ENCODE measurements around the gene ZNF521.

Gene ZNF521

GRCh38 chr18:25284861-25285550, 67.0 kb downstream of the ZNF521 start:
- Histone ChIP-seq H3K4me3 (ENCODE audit: low read depth, low read length) (no peak overlapping the region), H3K4me1 (ENCODE audit: control insufficient read depth in 1 of 2, insufficient read depth in 2 of 2, low read length in 2 of 2) (peaks cover 13 to 31% of the 10 kb centered on the region in 2 experiments), H3K27ac (ENCODE audit: low read depth, low read length) (peak overlapping the region; percentile 72), H3K4ac (ENCODE audit: low read depth, low read length) (peak overlapping the region; percentile 69), H3K27me3 (ENCODE audit: insufficient read depth, low read length) (no peaks in the 10 kb centered on the region), H2BK12ac (ENCODE audit: low read length) (no peak overlapping the region), H3K79me1 (ENCODE audit: low read length) (peaks cover 6% of the 10 kb centered on the region), H3K9ac (ENCODE audit: low read length) (no peak overlapping the region), H2BK5ac (ENCODE audit: low read depth, low read length, poor library complexity) (no peak overlapping the region), H3K4me2 (ENCODE audit: low read length) (peak overlapping the region; percentile 23), H4K12ac (ENCODE audit: low read depth, low read length) (no peak overlapping the region), H2AK5ac (ENCODE audit: low read length) (no peak overlapping the region), H3K23ac (ENCODE audit: low read length) (no peak overlapping the region), H3K79me2 (ENCODE audit: control insufficient read depth, insufficient read depth, low read length, poor library complexity) (peaks cover 3% of the 10 kb centered on the region), H3K36me3 (ENCODE audit: control insufficient read depth in 1 of 2, insufficient read depth in 2 of 2, low read length in 2 of 2) (peaks cover 0 to 2% of the 10 kb centered on the region in 2 experiments), H2BK120ac (ENCODE audit: insufficient read depth, low read length, poor library complexity) (no peak overlapping the region), H3K9me3 (ENCODE audit: insufficient read depth, low read depth, low read length) (no peaks in the 10 kb centered on the region), H2AFZ (ENCODE audit: insufficient read depth, low read length, poor library complexity) (no peak overlapping the region), H4K91ac (ENCODE audit: low read depth, low read length) (no peak overlapping the region), H3K18ac (ENCODE audit: low read length) (no peak overlapping the region), H3K14ac (ENCODE audit: low read length) (no peak overlapping the region), H4K8ac (ENCODE audit: low read depth, low read length) (no peak overlapping the region)
- DNase-seq, result no peak
- no CpG with 5 or more reads among the region's 10 CpGs for WGBS (ENCODE audit: extremely low coverage, insufficient coverage, insufficient read length)

GRCh38 chr18:25284281-25284680, 67.7 kb downstream of the ZNF521 start:
- WGBS (ENCODE audit: extremely low coverage, insufficient coverage, insufficient read length), result no CpG with 5 or more reads among the region's 7 CpGs
- H2BK120ac ChIP-seq (ENCODE audit: insufficient read depth, low read length, poor library complexity), result no peak overlapping the region

GRCh38 chr18:25283781-25284180, 68.2 kb downstream of the ZNF521 start:
- no peak overlapping the region for H3K14ac ChIP-seq (ENCODE audit: low read length)
- DNase-seq, result no peak

More at GRCh38 chr18:25284281-25284680, 67.7 kb downstream of the ZNF521 start:
- no peak overlapping the region for H4K91ac ChIP-seq (ENCODE audit: low read depth, low read length)
- no peak overlapping the region for H3K18ac ChIP-seq (ENCODE audit: low read length)
- H3K9ac ChIP-seq (ENCODE audit: low read length), result no peak overlapping the region
- no peak overlapping the region for H3K4me2 ChIP-seq (ENCODE audit: low read length)
- H3K36me3 ChIP-seq (ENCODE audit: control insufficient read depth in 1 of 2, insufficient read depth in 2 of 2, low read length in 2 of 2), result peaks cover 0 to 2% of the 10 kb centered on the region in 2 experiments
- no peaks in the 10 kb centered on the region for H3K27me3 ChIP-seq (ENCODE audit: insufficient read depth, low read length)
- H4K8ac ChIP-seq (ENCODE audit: low read depth, low read length), result no peak overlapping the region
- DNase-seq, result no peak
- no peak overlapping the region for H3K4me3 ChIP-seq (ENCODE audit: low read depth, low read length)
- H3K79me1 ChIP-seq (ENCODE audit: low read length), result peaks cover 6% of the 10 kb centered on the region
- H3K14ac ChIP-seq (ENCODE audit: low read length), result no peak overlapping the region
- H3K4ac ChIP-seq (ENCODE audit: low read depth, low read length), result no peak overlapping the region
- H2AFZ ChIP-seq (ENCODE audit: insufficient read depth, low read length, poor library complexity), result no peak overlapping the region
- H2BK12ac ChIP-seq (ENCODE audit: low read length), result no peak overlapping the region
- H3K9me3 ChIP-seq (ENCODE audit: insufficient read depth, low read depth, low read length), result no peaks in the 10 kb centered on the region
- no peak overlapping the region for H2BK5ac ChIP-seq (ENCODE audit: low read depth, low read length, poor library complexity)
- no peak overlapping the region for H3K27ac ChIP-seq (ENCODE audit: low read depth, low read length)
- H3K79me2 ChIP-seq (ENCODE audit: control insufficient read depth, insufficient read depth, low read length, poor library complexity), result peaks cover 3% of the 10 kb centered on the region
- no peak overlapping the region for H4K12ac ChIP-seq (ENCODE audit: low read depth, low read length)
- H3K4me1 ChIP-seq (ENCODE audit: control insufficient read depth in 1 of 2, insufficient read depth in 2 of 2, low read length in 2 of 2), result peaks cover 13 to 28% of the 10 kb centered on the region in 2 experiments
- no peak overlapping the region for H2AK5ac ChIP-seq (ENCODE audit: low read length)
- no peak overlapping the region for H3K23ac ChIP-seq (ENCODE audit: low read length)

GRCh38 chr18:25282896-25283703, 68.9 kb downstream of the ZNF521 start:
- Histone ChIP-seq H3K9me3 (ENCODE audit: insufficient read depth, low read depth, low read length) (no peaks in the 10 kb centered on the region), H4K91ac (ENCODE audit: low read depth, low read length) (no peak overlapping the region), H2BK120ac (ENCODE audit: insufficient read depth, low read length, poor library complexity) (no peak overlapping the region), H3K27ac (ENCODE audit: low read depth, low read length) (no peak overlapping the region), H2BK12ac (ENCODE audit: low read length) (no peak overlapping the region), H2AFZ (ENCODE audit: insufficient read depth, low read length, poor library complexity) (no peak overlapping the region), H3K18ac (ENCODE audit: low read length) (no peak overlapping the region), H4K8ac (ENCODE audit: low read depth, low read length) (no peak overlapping the region), H3K4me1 (ENCODE audit: control insufficient read depth in 1 of 2, insufficient read depth in 2 of 2, low read length in 2 of 2) (peaks cover 13 to 27% of the 10 kb centered on the region in 2 experiments), H3K27me3 (ENCODE audit: insufficient read depth, low read length) (no peaks in the 10 kb centered on the region), H3K36me3 (ENCODE audit: control insufficient read depth in 1 of 2, insufficient read depth in 2 of 2, low read length in 2 of 2) (peaks cover 0 to 4% of the 10 kb centered on the region in 2 experiments), H3K79me1 (ENCODE audit: low read length) (peaks cover 6% of the 10 kb centered on the region), H3K79me2 (ENCODE audit: control insufficient read depth, insufficient read depth, low read length, poor library complexity) (peaks cover 3% of the 10 kb centered on the region), H3K9ac (ENCODE audit: low read length) (no peak overlapping the region), H3K4me3 (ENCODE audit: low read depth, low read length) (no peak overlapping the region), H2BK5ac (ENCODE audit: low read depth, low read length, poor library complexity) (no peak overlapping the region), H3K4me2 (ENCODE audit: low read length) (no peak overlapping the region), H3K4ac (ENCODE audit: low read depth, low read length) (no peak overlapping the region), H3K14ac (ENCODE audit: low read length) (no peak overlapping the region), H3K23ac (ENCODE audit: low read length) (no peak overlapping the region), H2AK5ac (ENCODE audit: low read length) (no peak overlapping the region), H4K12ac (ENCODE audit: low read depth, low read length) (no peak overlapping the region)
- DNase-seq, result no peak
- no CpG with 5 or more reads among the region's 4 CpGs for WGBS (ENCODE audit: extremely low coverage, insufficient coverage, insufficient read length)

More at GRCh38 chr18:25283781-25284180, 68.2 kb downstream of the ZNF521 start:
- Histone ChIP-seq H3K9me3 (ENCODE audit: insufficient read depth, low read depth, low read length) (no peaks in the 10 kb centered on the region), H3K4ac (ENCODE audit: low read depth, low read length) (no peak overlapping the region), H2BK12ac (ENCODE audit: low read length) (no peak overlapping the region), H3K18ac (ENCODE audit: low read length) (no peak overlapping the region), H3K79me2 (ENCODE audit: control insufficient read depth, insufficient read depth, low read length, poor library complexity) (peaks cover 3% of the 10 kb centered on the region), H4K8ac (ENCODE audit: low read depth, low read length) (no peak overlapping the region), H4K12ac (ENCODE audit: low read depth, low read length) (no peak overlapping the region), H4K91ac (ENCODE audit: low read depth, low read length) (no peak overlapping the region), H3K4me3 (ENCODE audit: low read depth, low read length) (no peak overlapping the region), H2BK5ac (ENCODE audit: low read depth, low read length, poor library complexity) (no peak overlapping the region), H3K36me3 (ENCODE audit: control insufficient read depth in 1 of 2, insufficient read depth in 2 of 2, low read length in 2 of 2) (peaks cover 0 to 2% of the 10 kb centered on the region in 2 experiments), H3K4me1 (ENCODE audit: control insufficient read depth in 1 of 2, insufficient read depth in 2 of 2, low read length in 2 of 2) (peaks cover 13 to 27% of the 10 kb centered on the region in 2 experiments), H2BK120ac (ENCODE audit: insufficient read depth, low read length, poor library complexity) (no peak overlapping the region), H3K27ac (ENCODE audit: low read depth, low read length) (no peak overlapping the region), H3K4me2 (ENCODE audit: low read length) (no peak overlapping the region), H3K9ac (ENCODE audit: low read length) (no peak overlapping the region), H2AK5ac (ENCODE audit: low read length) (no peak overlapping the region), H2AFZ (ENCODE audit: insufficient read depth, low read length, poor library complexity) (no peak overlapping the region), H3K79me1 (ENCODE audit: low read length) (peaks cover 6% of the 10 kb centered on the region), H3K23ac (ENCODE audit: low read length) (no peak overlapping the region), H3K27me3 (ENCODE audit: insufficient read depth, low read length) (no peaks in the 10 kb centered on the region)
- no CpG with 5 or more reads among the region's 2 CpGs for WGBS (ENCODE audit: extremely low coverage, insufficient coverage, insufficient read length)
